ENCODE data around the gene ANGPTL2.

Gene ANGPTL2

GRCh38 chr9:127096208-127096607, 26.2 kb downstream of the ANGPTL2 start:
- no peak for DNase-seq (ENCODE audit: low read depth, low spot score)

DNA sequence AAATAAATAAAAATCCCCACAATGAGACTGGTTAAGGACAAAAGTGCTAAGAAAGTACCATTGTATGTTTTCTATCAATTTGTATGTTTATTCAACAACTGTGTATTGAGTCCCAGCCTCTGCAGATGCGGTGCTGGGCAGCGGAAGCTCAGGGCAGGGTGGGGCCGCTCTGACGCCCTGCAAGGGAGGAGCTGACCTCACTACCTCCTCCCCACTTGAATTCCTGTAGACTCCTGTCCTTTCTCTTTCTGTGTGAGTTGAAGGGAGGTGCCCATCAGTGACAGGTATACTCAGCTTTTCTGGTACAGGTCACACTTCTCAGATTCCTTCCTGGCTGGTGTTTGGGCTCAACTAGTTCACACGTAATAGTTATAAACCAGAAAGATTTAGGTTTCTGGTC, 27.0 kb downstream of the ANGPTL2 start:
- no peak for DNase-seq (ENCODE audit: low read depth, low spot score)

GRCh38 chr9:127093319-127094020, 29.0 kb downstream of the ANGPTL2 start:
- no peak for DNase-seq (ENCODE audit: low read depth, low spot score)

DNA sequence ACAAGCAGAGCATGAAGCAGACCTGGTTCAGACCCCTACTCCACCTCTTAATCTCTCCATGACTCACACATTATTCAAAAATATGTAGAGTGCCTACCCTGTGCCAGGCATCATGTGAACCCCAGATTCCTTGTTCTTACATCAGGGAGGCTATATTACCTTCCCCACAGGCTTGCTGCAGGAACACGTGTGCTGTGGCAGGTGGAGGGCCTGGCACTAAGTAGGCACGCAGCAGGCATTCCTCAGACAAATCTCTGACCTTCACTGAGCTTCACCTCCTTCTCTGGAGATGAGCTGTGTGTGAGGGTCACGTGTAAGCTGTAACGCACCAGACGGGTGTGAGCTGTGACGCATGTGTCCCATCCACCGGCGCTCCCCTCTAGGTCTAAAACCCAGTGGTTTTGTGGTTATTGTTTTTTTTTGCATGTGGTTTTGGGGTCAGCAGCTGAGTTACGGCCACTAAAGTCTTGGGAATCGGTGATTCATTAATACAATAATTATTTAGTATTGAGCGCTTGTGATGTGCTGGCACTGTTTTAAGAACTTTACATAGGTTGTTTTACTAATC, 30.3 kb downstream of the ANGPTL2 start:
- no peak for DNase-seq (ENCODE audit: low read depth, low spot score)

DNA sequence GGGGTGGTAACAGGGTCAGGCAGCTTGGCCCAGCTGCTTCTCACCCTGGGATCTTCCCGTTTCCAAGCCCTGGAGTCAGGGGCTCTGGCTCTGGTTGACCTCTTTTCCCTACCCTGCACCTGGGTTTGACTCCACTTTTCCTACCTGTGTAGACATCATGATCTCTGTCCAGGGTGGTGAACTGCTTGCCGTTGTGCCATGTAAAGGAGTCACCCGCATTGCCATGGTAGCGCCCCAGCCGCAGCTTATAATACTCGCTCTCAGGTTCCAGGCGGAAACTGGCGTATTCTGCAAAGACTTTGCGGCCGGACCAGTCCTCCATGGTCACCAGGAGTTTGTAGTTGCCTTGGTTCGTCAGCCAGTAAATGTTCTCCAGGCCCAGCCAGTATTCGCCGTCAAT, 30.9 kb downstream of the ANGPTL2 start:
- no peak for DNase-seq (ENCODE audit: low read depth, low spot score)

- no peak for DNase-seq (ENCODE audit: low read depth, low spot score)
These were observed 32.0 kb downstream of the ANGPTL2 start for GRCh38 chr9:127090341-127090985.

DNA sequence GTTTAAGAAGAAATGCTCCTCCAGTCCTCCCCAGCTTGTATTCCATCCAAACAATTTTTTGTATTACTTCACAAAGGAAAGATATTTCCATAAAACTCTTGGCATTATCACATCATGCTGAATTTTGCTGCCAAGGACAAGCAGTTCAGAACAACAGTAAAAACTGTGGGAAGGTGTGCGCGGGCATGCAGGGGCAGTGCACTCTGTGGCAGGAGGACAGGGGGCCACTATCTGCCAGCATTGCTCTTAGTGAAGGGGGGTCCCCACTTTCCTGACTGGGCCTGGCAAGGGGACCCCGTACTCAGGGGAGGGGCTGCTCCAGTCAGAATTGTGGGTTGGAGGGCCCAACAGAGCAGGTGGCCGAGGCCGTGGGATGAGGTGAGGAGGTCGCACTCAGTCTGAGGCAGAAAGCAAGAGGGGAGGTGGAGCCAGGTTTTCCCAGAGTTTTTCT, 32.8 kb downstream of the ANGPTL2 start:
- no peak for DNase-seq (ENCODE audit: low read depth, low spot score)

- no peak for DNase-seq (ENCODE audit: low read depth, low spot score)
These were observed 33.5 kb downstream of the ANGPTL2 start for GRCh38 chr9:127088724-127089615.

- no peak for DNase-seq (ENCODE audit: low read depth, low spot score)
These were observed 34.6 kb downstream of the ANGPTL2 start for GRCh38 chr9:127087836-127088235.

- DNase-seq (ENCODE audit: low read depth, low spot score), result no peak
These were observed 35.0 kb downstream of the ANGPTL2 start for GRCh38 chr9:127087411-127087810.

- DNase-seq (ENCODE audit: low read depth, low spot score), result no peak
These were observed 35.7 kb downstream of the ANGPTL2 start for GRCh38 chr9:127086771-127087170.

DNA sequence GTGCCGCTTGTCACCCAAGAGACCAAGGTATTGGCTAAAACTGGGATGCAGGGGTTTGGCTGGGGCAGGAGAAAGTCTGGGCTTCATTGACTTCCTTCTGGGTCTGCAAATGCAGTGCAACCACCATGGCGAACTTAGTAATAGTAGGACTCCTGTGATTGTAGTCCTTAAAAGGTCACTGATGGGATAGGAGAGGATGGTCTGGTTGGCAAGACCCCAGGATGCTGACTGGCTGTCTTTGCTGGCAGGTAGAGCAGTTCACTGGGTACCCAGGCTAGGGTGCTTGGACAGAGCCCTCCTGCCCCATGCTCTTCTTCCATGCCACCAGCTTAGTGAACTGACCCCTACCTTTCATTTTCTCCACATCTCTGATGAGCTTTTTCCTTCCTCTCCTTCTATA, 37.2 kb downstream of the ANGPTL2 start:
- no peak for DNase-seq (ENCODE audit: low read depth, low spot score)

GRCh38 chr9:127084076-127085039, 38.1 kb downstream of the ANGPTL2 start:
- no peak for DNase-seq (ENCODE audit: low read depth, low spot score)

DNA sequence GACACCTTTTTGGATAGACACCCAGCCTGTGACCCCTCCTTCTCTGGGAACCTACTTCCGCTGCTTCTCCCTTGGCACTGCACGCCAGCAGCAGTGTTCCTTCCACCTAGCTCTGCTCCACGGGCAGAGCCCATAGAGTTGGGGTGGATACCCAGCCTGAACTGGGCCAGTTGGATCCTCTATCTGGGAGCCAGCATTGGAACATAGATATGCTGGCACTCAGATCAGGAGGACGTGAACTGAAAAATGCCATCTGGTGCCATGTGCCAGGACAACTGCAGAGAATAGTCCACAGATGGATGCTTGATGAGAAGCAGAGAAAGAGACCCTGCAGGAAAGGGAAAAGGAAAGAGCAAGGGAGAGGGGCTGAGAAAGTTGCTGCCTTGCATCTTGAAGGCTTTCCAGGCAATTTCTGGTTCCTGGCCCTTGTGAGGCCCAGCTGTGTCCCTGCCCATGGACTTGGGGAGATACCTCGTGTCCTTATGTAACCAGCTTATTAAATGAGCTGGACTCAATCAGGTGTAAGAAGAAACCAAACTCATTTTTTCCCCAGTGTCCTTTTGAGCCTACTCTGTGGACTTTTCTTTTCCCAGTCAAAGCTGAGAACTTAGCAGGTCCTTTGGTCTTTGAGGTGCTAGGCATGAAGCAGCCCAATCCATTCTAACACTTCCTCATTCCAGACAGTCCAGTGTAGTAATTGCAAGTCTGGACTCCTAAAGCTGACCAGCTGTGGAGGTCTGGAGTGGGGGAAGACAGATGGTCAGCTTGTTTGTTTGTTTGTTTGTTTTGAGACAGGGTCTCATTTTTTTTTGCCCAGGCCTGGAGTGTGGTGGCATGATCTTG, 39.1 kb downstream of the ANGPTL2 start:
- no peak for DNase-seq (ENCODE audit: low read depth, low spot score)

- DNase-seq (ENCODE audit: low read depth, low spot score), result no peak
These were observed 40.9 kb downstream of the ANGPTL2 start for GRCh38 chr9:127081250-127082185.

- no peak for DNase-seq (ENCODE audit: low read depth, low spot score)
These were observed 42.8 kb downstream of the ANGPTL2 start for GRCh38 chr9:127079446-127080140.

DNA sequence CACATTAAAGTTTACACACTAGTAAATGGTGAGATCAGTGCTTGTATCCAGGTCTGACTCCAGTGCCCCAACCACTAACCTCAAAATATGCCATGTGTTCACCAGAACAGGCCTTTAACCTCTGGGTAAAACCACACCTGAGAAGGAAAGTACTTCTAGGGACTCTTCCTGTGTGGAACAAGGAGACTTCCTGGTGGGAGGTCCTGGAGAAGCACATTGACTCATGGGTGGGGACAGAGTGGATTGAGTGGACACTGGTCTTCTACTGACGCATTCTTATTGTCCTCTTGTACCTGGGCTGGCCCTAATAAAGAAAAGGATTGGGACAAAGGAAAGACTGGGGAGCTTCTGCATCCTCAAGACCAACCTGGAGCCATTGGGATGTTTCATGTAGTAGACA, 43.4 kb downstream of the ANGPTL2 start:
- no peak for DNase-seq (ENCODE audit: low read depth, low spot score)

GRCh38 chr9:127078336-127078735, 44.1 kb downstream of the ANGPTL2 start:
- no peak for DNase-seq (ENCODE audit: low read depth, low spot score)

Data from activated CD4-positive, CD25-positive, alpha-beta regulatory T cell treated with anti-CD3 and anti-CD28 coated beads, Interleukin-2, amount 50 U/mL, for 16 hours (primary cell).